Stimulated activated CD8-positive, alpha-beta memory T cell treated with anti-CD3 and anti-CD28 coated beads, Interleukin-7, amount 100 ng/mL, for 1 hour (primary cell): ENCODE measurements around the gene OR10V1.
A peak's percentile ranks its signal among the peaks of the same experiment; 100 is the strongest.

Experiments used
- DNase-seq, 2 donors: peaks; one replicate each; pipeline ENCODE4 v3.0.0-alpha.2; 2020; ENCODE audit warnings: low read depth in 2 of 2

Gene OR10V1

GRCh38 chr11:59713745-59714144 lies at the start of gene OR10V1:
OR10V1 (minus strand) TSS chr11:59713845; CDS start chr11:59713845, 0 bp downstream.
- DNase-seq: no peak

- DNase-seq: no peak
Observed at GRCh38 chr11:59761993-59762392, 48.3 kb upstream of the OR10V1 start.

GRCh38 chr11:59760771-59761170 lies 47.1 kb upstream of the OR10V1 start:
- DNase-seq: no peak

DNA sequence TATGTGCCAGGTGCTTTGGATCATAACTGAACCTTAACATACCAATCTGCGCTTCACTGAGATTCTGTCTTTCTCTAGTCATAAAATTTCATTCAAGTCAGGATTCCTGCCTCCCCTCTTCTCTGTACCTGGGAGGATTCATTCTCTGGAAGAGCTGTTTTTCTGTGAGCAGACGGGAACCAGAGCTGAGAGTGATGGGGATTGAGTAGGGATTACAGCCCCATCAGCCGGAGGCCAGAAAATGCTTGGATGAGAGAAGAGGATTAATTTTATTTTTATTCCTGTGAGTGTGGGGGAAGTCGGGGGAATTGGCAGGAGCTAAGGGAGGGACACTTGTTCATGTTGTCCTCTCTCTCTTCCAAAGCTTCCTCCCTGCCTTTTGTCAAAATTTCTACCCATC lies 46.3 kb upstream of the OR10V1 start:
- no peak for DNase-seq

- no peak for DNase-seq
Observed at GRCh38 chr11:59758401-59759037, 44.9 kb upstream of the OR10V1 start.

DNA sequence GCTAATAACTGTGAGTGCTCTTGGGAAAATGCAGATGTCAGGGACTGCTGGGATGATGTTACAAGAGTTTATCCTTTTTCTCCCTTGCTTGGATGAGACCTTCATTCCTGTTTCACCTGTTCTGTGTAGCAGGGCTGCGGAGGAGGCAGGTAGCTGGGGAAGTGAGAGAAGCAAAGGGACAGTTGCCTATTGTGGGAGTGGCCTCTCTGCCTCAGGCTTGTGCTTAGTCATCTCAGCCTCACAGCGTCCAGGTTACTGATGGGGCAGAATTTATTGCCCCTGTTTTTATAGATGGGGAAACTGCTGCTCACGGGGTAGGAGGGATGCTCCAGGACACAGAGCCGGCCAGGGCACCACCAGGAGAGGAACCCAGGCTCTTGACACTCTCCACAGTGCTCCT lies 43.2 kb upstream of the OR10V1 start:
- DNase-seq: no peak

DNA sequence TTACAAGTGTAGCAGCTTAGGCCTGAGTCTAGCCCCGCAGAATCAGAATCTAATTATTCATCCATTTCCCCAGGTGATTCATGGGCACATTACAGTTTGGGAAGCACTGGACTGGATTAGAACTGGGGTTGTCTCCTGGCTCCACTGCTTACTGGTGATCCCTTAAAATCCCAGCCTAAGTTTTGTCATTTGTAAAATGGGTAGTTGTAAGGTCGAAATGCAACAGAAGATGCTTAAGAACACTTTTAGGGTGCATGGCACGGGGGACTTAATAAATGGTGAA lies 42.9 kb upstream of the OR10V1 start:
- no peak for DNase-seq

DNA sequence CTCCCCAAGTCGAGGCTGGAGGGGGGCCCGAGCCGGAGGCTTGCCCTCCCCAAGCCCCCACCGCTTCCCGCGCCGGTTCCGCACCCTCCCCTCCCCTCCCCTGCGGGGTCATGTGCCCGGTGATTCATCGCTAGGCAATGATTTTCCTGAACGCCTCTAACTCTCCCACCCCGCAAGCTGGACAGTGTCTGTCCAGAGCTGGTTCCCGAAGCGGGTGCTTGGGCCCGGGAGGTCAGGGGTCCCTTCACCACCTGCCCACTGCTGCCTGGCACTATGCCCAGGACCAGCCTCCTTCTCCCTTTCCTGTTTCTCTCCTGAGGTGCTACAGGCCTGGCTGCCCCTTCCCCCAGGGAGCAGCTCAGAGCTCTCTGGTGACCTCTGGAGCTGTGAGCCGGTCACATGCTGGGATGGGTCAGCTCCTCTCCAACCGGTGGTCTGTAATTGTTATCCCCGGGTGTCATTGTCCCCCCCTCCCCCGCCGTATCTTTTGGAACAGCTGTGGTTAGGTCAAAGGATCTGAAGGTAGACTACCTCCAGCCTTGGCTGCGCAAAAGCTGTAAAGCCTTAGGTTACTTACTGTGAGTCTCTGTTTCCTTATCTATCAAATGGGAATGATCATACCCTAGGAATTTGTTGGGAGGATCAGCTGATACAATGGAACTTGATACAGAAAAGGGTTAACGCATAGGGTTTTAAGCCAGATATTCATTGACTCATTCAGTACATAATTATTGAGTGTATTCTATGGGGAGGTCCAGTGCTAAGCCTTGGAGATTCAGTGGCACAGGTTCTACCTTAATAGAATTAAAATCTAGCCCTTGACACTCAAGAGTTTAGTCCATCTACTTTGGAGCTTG lies 42.3 kb upstream of the OR10V1 start:
- peak in 1 of 2 donors; percentile 17 for DNase-seq

DNA sequence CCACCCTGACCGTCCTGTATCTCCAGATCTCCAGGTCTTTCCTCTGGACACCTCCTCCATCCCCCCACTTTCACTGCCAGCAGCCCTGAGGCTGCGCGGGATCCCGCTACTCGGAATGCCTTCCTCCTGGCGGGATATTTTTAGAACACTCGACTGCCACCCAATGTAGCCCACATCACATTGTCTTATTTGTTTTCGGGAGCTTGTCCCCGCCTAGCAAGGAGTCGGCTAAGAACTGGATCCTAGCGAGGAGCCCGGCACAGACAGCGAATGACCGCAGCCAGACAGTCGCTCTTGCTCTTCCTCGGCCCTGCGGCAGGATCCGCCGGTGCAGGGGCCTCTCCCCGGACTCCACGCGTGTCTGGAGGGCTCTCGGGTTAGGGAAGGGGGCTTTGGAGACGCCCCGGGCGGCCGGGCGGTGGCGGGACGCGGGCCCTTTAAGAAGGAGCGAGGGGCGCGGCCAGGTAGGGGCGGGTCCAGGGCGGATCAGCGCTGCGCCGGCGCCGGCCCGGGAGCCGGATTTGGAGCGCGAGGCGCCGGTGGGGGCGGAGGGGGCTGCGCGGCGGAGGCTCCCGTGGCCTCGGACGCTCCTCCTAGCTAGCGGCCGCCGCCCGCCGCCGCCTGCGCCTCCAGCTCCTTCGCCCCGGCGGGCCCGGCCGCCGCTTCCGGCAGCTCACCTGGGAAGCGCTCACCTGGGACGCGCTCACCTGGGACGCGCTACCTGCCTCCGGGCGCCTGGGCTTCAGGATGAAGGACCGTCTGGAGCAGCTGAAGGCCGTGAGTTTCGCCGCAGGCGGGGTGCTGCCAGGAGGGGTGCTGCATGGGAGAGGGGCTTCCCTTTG lies 41.4 kb upstream of the OR10V1 start, which contains the start of gene STX3:
STX3 (plus strand) TSS at position 518 of the 842 bp plus-strand sequence; CDS start at position 748, 230 bp downstream.
- peak; percentile 38 to 46 for DNase-seq

- no peak for DNase-seq
Observed at GRCh38 chr11:59754494-59754858, 40.8 kb upstream of the OR10V1 start.

DNA sequence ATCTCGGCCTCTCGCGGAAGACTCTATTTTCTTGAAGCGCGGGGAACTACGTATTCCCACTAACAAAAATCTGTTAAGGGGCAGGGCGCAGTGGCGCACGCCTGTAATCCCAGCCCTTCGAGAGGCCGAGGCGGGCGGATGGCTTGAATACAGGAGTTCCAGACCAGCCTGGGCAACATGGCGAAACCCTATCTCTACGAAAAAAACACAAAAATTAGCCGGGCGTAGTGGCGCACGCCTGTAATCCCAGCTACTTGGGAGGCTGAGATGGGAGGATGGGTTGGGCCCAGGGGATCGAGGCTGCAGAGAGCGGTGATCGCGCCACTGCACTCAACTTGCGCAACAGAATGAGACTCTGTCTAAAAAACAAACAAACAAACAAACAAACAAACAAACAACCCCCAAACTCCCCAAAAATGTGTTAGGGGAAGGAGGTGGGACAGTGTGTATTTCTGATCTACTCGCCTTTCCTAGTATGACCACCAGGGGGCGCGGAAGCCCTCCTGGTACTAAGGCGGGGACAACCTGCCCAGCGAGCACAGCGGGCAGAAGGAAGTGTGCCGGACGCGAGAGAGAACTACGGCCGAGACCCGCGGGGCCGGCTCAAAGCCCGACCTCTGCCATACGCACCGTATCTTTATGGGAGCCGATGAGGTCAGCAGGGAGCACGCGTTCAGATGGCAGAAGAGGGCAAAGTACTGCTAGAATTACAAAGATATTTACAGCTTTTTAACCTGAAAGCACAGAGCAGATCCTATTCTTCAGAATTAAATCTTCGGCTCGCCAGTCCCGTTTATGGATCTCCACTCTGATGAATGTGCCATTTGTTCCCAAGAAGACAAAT lies 40.2 kb upstream of the OR10V1 start:
- DNase-seq: peak; percentile 61 to 78

GRCh38 chr11:59746111-59746510 lies 32.5 kb upstream of the OR10V1 start:
- DNase-seq: no peak

GRCh38 chr11:59730896-59731565 lies 17.4 kb upstream of the OR10V1 start:
- no peak for DNase-seq

DNA sequence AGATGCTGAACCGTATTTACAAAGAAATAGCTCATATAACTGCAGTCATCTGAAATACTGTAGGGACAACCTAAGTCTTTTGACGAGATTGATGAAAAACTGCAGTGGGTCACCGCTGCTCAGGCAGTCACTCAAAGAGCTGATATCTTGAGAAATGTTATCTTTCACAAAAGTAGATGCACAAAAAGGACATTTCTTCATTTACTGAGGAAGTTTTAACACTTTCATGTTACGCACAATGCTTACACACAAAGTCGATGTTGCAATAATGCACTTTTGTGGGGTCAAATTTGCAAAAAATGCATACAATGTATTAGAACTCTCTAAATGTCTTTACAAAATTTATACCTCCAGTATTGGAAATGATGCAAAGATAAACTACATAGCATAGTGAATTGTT lies 16.2 kb upstream of the OR10V1 start:
- DNase-seq: no peak

GRCh38 chr11:59728913-59729312 lies 15.3 kb upstream of the OR10V1 start:
- DNase-seq: no peak

- DNase-seq: no peak
Observed at GRCh38 chr11:59728154-59728553, 14.5 kb upstream of the OR10V1 start.

DNA sequence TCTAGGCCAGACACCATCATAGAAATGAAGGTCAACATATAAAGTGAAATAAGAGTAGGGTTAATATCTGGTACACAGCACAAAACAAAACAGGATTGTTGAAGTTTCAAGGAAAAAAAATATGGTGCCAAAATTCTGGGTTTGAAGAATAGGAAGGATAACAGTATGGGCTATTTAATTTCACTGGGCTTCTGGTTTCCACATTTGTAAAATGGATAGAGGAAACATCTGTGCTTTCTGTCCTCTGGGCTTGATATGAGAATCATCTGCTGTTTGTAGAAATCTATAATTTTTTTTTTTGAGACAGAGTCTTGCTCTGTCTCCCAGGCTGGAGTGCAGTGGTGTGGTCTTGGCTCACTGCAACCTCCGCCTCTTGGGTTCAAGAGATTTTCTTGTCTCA lies 13.8 kb upstream of the OR10V1 start:
- DNase-seq: no peak

- no peak for DNase-seq
Observed at GRCh38 chr11:59724066-59724465, 10.4 kb upstream of the OR10V1 start.

- no peak for DNase-seq
Observed at GRCh38 chr11:59719556-59719955, 5.9 kb upstream of the OR10V1 start.

DNA sequence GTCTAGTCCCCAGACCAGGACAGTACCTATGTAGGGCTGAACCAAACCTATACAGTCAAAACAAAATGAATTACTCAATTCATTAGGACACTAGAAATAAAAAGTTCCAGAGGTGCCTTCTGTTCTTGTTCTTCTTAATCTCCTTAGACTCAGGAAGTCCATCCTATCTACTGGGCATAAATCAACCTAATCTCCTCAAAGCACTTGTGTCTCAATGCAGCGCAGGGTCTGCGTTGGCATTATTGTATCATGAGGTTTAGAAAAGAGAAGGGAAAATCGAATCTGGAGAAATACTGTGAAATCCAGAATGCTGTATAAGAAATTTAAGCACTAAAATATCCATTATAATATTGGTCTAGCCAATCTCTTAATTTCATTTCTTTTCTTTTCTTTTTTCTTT lies 2.4 kb upstream of the OR10V1 start:
- DNase-seq: no peak
